MCF 10A (cell line): Measurements from ENCODE around the gene DERL3. TPM values are rescaled to one million over a fixed set of nuclear protein-coding genes. Genes with fewer than 3 reads are reported as not detected.

ENCODE experiments used
- BruUV-seq: library from RNA; stranded (reverse); fragments of 400-500 nt; replicated peaks from 2 replicates; lab custom pipeline; 2021; lab: Mats Ljungman, UMichigan
- CTCF ChIA-PET: fragments of 300-600 bp; sonication (Branson Sonifier 250); formaldehyde crosslinking; extraction: SDS; loops from one replicate; lab custom pipeline; 2021; ENCODE audit warnings: antibody characterized with exemption, inconsistent platforms; lab: Yijun Ruan, JAX
- POLR2A ChIA-PET: fragments of 300-600, 350-650 bp; sonication (Branson Sonifier 250); formaldehyde crosslinking; extraction: SDS; loops from one replicate; lab custom pipeline; 2020; ENCODE audit warnings: antibody characterized with exemption, inconsistent platforms; lab: Yijun Ruan, JAX
- DNase-seq: peaks from one replicate; pipeline ENCODE4 v3.0.0-alpha.2; 2018; ENCODE audit not compliant: unreplicated experiment
- H3K27ac Mint-ChIP-seq: one replicate; pipeline ENCODE4 v1.8.0; 2022; ENCODE audit warnings: mild to moderate bottlenecking, low read depth, mixed read lengths; ENCODE audit not compliant: unreplicated experiment
- H3K27me3 Mint-ChIP-seq: one replicate; pipeline ENCODE4 v1.8.0; 2022; ENCODE audit warnings: mixed read lengths; ENCODE audit not compliant: insufficient read depth, unreplicated experiment
- H3K36me3 Mint-ChIP-seq: one replicate; pipeline ENCODE4 v1.8.0; 2022; ENCODE audit warnings: mild to moderate bottlenecking, moderate library complexity, mixed read lengths; ENCODE audit not compliant: insufficient read depth, unreplicated experiment
- H3K4me1 Mint-ChIP-seq: one replicate; pipeline ENCODE4 v1.8.0; 2022; ENCODE audit warnings: mixed read lengths; ENCODE audit not compliant: insufficient read depth, unreplicated experiment
- H3K4me3 Mint-ChIP-seq: one replicate; pipeline ENCODE4 v1.8.0; 2022; ENCODE audit warnings: mild to moderate bottlenecking, moderate library complexity, mixed read lengths; ENCODE audit not compliant: unreplicated experiment
- H3K9me3 Mint-ChIP-seq: one replicate; pipeline ENCODE4 v1.8.0; 2022; ENCODE audit warnings: mixed read lengths; ENCODE audit not compliant: unreplicated experiment
- CTCF ChIP-seq: fragments of 200-600 bp; IDR thresholded peaks from one replicate; pipeline ENCODE4 v1.8.0; 2022; ENCODE audit warnings: antibody characterized with exemption, mild to moderate bottlenecking; ENCODE audit not compliant: unreplicated experiment
- intact Hi-C: fragments of 100-400 bp; cut with micrococcal nuclease; formaldehyde crosslinking; loops from 2 replicates; pipeline ENCODE4 v1.14.1; 2022
- total RNA-seq: library from RNA; stranded (reverse); gene quantifications from 2 replicates; pipeline ENCODE4 v1.2.3, GENCODE V29; 2022

The DERL3 gene
- total RNA-seq, 1 experiment from 2014 or later: not detected

- peak overlapping the region; percentile 57 for H3K27ac Mint-ChIP-seq
- H3K4me1 Mint-ChIP-seq: peaks cover 8% of the 10 kb centered on the region
- ChIA-PET CTCF (interaction anchor here (0.6 to 4.3 kb wide), 9 partner anchors 10 to 482 kb away, joined by 3 to 29 read pairs (median 4); partner anchors contain the start of gene MIF), POLR2A (interaction anchor here (0.6 to 3.5 kb wide), 7 partner anchors 9 to 140 kb away, joined by 3 to 30 read pairs (median 3); partner anchors contain the start of gene MIF)
- intact Hi-C loops: no loop called here
- no peak for DNase-seq
- no peaks in the 10 kb centered on the region for H3K36me3 Mint-ChIP-seq
- TF ChIP-seq CTCF: no peak
- BruUV-seq: no TSS peak
- no peaks in the 10 kb centered on the region for H3K9me3 Mint-ChIP-seq
- H3K4me3 Mint-ChIP-seq: peak overlapping the region; percentile 77
- H3K27me3 Mint-ChIP-seq: no peaks in the 10 kb centered on the region
Measured at GRCh38 chr22:23858484-23858815, 19.6 kb upstream of the DERL3 start.

DNA sequence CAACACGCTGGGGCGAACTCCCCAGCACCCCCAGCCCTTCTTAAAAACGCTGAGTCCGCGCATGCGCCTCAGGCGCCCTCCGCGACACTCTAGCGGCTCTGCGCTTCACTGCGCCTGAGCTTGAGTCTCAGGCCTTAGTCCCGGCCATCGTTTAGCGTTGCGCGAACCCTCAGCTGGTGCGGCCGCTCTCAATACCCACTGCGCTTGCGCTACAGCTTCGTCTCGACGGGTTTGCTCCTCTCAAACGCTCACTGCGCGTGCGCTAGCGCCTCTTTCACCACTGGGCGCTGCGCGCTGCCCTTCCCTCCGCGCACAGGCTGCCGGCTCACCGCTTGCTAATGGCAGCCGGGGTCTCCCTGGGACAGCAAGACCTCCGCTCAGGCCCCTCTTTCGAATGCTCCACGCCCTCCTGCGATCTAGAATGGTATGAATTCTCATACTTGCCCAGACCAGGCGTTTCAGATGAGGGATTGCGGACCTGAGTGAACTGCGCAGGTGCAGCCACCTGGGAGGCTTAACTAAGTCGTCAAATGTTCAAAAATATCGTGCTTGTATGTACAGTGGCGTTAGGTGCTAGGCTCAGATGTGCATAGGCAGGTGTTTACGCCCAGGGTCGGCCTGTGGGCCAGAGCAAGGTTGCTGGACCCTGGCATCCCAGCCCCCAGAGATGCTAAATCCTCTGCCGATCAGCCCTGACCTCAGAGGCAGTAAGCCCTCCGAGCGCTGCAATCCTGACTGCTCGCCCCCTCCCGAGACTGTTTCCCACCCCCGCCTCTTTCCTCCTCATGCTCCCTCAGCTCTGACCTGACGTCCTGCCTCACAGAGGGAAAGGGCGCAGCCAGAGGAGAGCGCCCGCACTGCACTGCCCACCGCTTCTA is 19.0 kb upstream of the DERL3 start, which contains the start of gene SLC2A11:
TSS of gene SLC2A11 (plus strand) at position 270 of the 878 bp plus-strand sequence. CDS start at position 395, 125 bp downstream.
- peak; percentile 97 for DNase-seq
- Mint-ChIP-seq H3K27me3 (no peaks in the 10 kb centered on the region), H3K4me3 (peak within 1 kb of the TSS; percentile 77), H3K9me3 (no peaks in the 10 kb centered on the region), H3K27ac (peak within 1 kb of the TSS; percentile 57), H3K36me3 (no peaks in the 10 kb centered on the region), H3K4me1 (peaks cover 8% of the 10 kb centered on the region)
- BruUV-seq: TSS peak; percentile 49
- intact Hi-C loops: no loop called here
- ChIA-PET POLR2A (interaction anchor here (0.6 to 3.5 kb wide), 19 partner anchors 8 to 317 kb away, joined by 3 to 30 read pairs (median 3); partner anchors contain the start of genes CABIN1, MIF and ZNF70), CTCF (interaction anchor here (0.6 to 4.3 kb wide), 12 partner anchors 9 to 482 kb away, joined by 3 to 29 read pairs (median 4); partner anchors contain the start of gene MIF)
- TF ChIP-seq CTCF: peak; percentile 7

GRCh38 chr22:23856721-23857605 is 18.2 kb upstream of the DERL3 start:
- DNase-seq: no peak
- Mint-ChIP-seq H3K27me3 (no peaks in the 10 kb centered on the region), H3K9me3 (no peaks in the 10 kb centered on the region), H3K4me3 (peak overlapping the region; percentile 77), H3K4me1 (peaks cover 8% of the 10 kb centered on the region), H3K27ac (peak overlapping the region; percentile 57), H3K36me3 (no peaks in the 10 kb centered on the region)
- ChIA-PET CTCF (interaction anchor here (0.8 to 4.3 kb wide), 6 partner anchors 8 to 332 kb away, joined by 3 to 29 read pairs (median 4); no protein-coding TSS in a partner anchor), POLR2A (interaction anchor here (0.6 to 3.5 kb wide), 18 partner anchors 7 to 283 kb away, joined by 3 to 30 read pairs (median 3); partner anchors contain the start of genes CABIN1, MIF and ZNF70)
- no peak for TF ChIP-seq CTCF
- no TSS peak for BruUV-seq
- intact Hi-C loops: no loop called here
